ENCODE data around the gene ASB6.

ASB6 gene

DNA sequence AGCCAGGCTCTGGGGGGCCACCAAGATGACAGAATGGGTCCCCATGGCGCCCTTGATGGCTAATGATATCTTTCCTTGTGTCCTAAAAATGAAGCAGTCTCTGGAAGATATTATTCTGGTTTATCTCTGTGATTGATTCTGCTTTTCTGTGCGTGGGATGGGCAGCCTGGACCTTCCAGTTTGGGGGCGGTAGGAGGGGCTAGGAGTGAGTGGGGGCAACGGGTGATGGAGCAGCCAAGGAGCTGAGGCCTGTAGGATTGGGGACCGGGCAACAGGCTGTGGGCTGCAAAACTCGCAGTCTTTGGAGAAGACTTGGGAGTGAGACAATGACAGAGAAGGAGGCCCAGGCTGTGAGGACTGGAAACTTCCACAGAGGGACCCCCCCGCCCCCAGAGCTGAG is 32.3 kb upstream of the ASB6 start:
- Histone ChIP-seq H3K27ac (no peak overlapping the region), H3K36me3 (ENCODE audit: control insufficient read depth, insufficient read depth, low read length) (no peaks in the 10 kb centered on the region), H3K79me2 (no peaks in the 10 kb centered on the region), H3K27me3 (ENCODE audit: control insufficient read depth, insufficient read depth, low read length) (no peaks in the 10 kb centered on the region), H3K4me1 (no peaks in the 10 kb centered on the region), H3K4me3 (ENCODE audit: low read depth, low read length) (no peak overlapping the region), H3K9ac (no peak overlapping the region), H3K9me3 (ENCODE audit: control insufficient read depth, low read length) (no peaks in the 10 kb centered on the region), H2AFZ (no peak overlapping the region), H3K4me2 (ENCODE audit: low read length) (no peak overlapping the region)
- TF ChIP-seq, protein P1, sequence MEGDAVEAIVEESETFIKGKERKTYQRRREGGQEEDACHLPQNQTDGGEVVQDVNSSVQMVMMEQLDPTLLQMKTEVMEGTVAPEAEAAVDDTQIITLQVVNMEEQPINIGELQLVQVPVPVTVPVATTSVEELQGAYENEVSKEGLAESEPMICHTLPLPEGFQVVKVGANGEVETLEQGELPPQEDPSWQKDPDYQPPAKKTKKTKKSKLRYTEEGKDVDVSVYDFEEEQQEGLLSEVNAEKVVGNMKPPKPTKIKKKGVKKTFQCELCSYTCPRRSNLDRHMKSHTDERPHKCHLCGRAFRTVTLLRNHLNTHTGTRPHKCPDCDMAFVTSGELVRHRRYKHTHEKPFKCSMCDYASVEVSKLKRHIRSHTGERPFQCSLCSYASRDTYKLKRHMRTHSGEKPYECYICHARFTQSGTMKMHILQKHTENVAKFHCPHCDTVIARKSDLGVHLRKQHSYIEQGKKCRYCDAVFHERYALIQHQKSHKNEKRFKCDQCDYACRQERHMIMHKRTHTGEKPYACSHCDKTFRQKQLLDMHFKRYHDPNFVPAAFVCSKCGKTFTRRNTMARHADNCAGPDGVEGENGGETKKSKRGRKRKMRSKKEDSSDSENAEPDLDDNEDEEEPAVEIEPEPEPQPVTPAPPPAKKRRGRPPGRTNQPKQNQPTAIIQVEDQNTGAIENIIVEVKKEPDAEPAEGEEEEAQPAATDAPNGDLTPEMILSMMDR (IDR thresholded peaks at IDR 0.05) = no peak

DNA sequence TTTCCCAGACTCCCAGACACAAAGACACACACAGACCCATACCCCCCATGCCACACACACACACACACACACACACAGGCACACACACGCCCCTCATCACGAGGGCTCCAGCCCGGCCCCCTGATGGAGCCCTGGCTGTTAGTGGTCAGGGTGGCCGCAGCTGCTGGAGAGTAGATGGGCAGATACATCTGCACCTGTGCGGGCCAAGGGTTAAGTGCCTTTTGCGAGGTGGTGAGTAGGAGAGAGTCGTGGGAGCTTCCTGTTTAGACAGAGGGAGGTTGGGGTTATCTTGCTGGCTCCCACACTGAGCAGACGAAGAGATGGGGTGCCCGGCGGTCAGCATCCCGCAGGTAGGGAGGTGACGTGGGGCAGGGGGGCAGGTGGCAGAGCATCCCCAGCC is 31.7 kb upstream of the ASB6 start:
- H3K4me2 ChIP-seq (ENCODE audit: low read length) = no peak overlapping the region
- H3K36me3 ChIP-seq (ENCODE audit: control insufficient read depth, insufficient read depth, low read length) = no peaks in the 10 kb centered on the region
- H3K27me3 ChIP-seq (ENCODE audit: control insufficient read depth, insufficient read depth, low read length) = no peaks in the 10 kb centered on the region
- no peaks in the 10 kb centered on the region for H3K79me2 ChIP-seq
- H3K4me1 ChIP-seq = no peaks in the 10 kb centered on the region
- no peak overlapping the region for H3K9ac ChIP-seq
- no peak overlapping the region for H2AFZ ChIP-seq
- no peak overlapping the region for H3K27ac ChIP-seq
- H3K9me3 ChIP-seq (ENCODE audit: control insufficient read depth, low read length) = no peaks in the 10 kb centered on the region
- no peak overlapping the region for H3K4me3 ChIP-seq (ENCODE audit: low read depth, low read length)
- TF ChIP-seq, protein P1 (IDR thresholded peaks at IDR 0.05) = no peak

DNA sequence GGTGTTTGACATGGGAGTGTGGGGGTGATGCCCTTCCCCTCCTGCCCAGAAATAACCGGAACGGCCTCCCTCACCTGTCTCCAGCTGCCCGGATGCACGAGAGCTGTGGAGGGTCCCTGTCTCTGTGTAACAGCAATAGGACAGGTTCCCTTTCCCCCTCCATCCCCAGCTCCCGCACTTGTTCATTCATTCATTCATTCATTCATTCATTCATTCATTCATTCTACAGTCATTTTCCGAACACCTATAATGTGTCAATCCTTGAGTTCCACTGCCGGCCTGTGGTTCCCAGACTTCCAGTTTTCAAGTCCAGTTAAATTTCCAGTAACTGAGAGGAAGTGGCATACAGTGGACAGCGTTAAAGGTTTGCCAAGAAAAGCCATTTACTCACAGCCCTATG is 30.8 kb upstream of the ASB6 start:
- Histone ChIP-seq H3K4me2 (ENCODE audit: low read length) (no peak overlapping the region), H3K4me1 (no peaks in the 10 kb centered on the region), H3K36me3 (ENCODE audit: control insufficient read depth, insufficient read depth, low read length) (no peaks in the 10 kb centered on the region), H3K79me2 (no peaks in the 10 kb centered on the region), H3K27me3 (ENCODE audit: control insufficient read depth, insufficient read depth, low read length) (no peaks in the 10 kb centered on the region), H3K9me3 (ENCODE audit: control insufficient read depth, low read length) (no peaks in the 10 kb centered on the region), H3K4me3 (ENCODE audit: low read depth, low read length) (no peak overlapping the region), H3K27ac (no peak overlapping the region), H3K9ac (no peak overlapping the region), H2AFZ (no peak overlapping the region)
- TF ChIP-seq, protein P1 (IDR thresholded peaks at IDR 0.05) = no peak

DNA sequence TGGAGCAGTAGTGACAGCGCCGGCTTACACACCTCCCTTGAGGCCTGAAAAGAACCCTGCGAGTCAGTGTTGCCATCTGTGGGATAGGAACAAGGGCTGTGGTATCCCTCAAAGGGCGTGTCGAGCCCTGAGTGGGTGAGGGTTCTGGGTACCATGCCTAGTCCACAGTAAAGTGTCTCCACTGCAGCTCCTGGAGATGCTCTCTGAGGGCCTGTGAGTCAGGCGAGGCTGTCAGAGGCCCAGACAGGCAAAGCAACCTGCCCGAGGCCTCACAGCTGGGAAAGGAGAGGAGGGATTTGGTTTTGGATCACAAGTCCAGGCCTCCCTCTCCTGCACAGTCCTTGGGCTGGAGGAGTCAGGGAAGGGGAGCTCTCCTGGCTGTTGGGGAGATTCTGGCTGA is 29.6 kb upstream of the ASB6 start:
- Histone ChIP-seq H3K4me1 (no peaks in the 10 kb centered on the region), H3K9ac (no peak overlapping the region), H3K4me2 (ENCODE audit: low read length) (no peak overlapping the region), H3K4me3 (ENCODE audit: low read depth, low read length) (no peak overlapping the region), H3K27ac (no peak overlapping the region), H3K79me2 (no peaks in the 10 kb centered on the region), H3K27me3 (ENCODE audit: control insufficient read depth, insufficient read depth, low read length) (no peaks in the 10 kb centered on the region), H2AFZ (no peak overlapping the region), H3K9me3 (ENCODE audit: control insufficient read depth, low read length) (no peaks in the 10 kb centered on the region), H3K36me3 (ENCODE audit: control insufficient read depth, insufficient read depth, low read length) (no peaks in the 10 kb centered on the region)
- TF ChIP-seq, protein P1 (IDR thresholded peaks at IDR 0.05) = no peak

GRCh38 chr9:129671065-129671464 is 29.1 kb upstream of the ASB6 start:
- H3K27ac ChIP-seq = no peak overlapping the region
- H3K4me2 ChIP-seq (ENCODE audit: low read length) = no peak overlapping the region
- no peak overlapping the region for H3K9ac ChIP-seq
- no peaks in the 10 kb centered on the region for H3K9me3 ChIP-seq (ENCODE audit: control insufficient read depth, low read length)
- H3K79me2 ChIP-seq = no peaks in the 10 kb centered on the region
- no peaks in the 10 kb centered on the region for H3K27me3 ChIP-seq (ENCODE audit: control insufficient read depth, insufficient read depth, low read length)
- TF ChIP-seq, protein P1 (IDR thresholded peaks at IDR 0.05) = no peak
- no peak overlapping the region for H3K4me3 ChIP-seq (ENCODE audit: low read depth, low read length)
- H3K4me1 ChIP-seq = no peaks in the 10 kb centered on the region
- no peaks in the 10 kb centered on the region for H3K36me3 ChIP-seq (ENCODE audit: control insufficient read depth, insufficient read depth, low read length)
- no peak overlapping the region for H2AFZ ChIP-seq

Measured in parathyroid adenoma (tissue), 2 donors.